CD14-positive monocyte (primary cell): ENCODE results near the gene FBXW7. TPM values are rescaled to one million over a fixed set of nuclear protein-coding genes. Genes with fewer than 3 reads are reported as not detected.

Experiments
- DNase-seq, 3 donors: peaks; one replicate each; pipeline ENCODE4 v3.0.0-alpha.2; 2011 to 2022
- H2AFZ ChIP-seq: 2 replicates; pipeline ENCODE4 v1.6.0; 2012; ENCODE audit warnings: mild to moderate bottlenecking, low read depth, low read length, inconsistent platforms; ENCODE audit not compliant: insufficient read depth, poor library complexity, severe bottlenecking
- H3K27ac ChIP-seq, 2 donors: 1 replicate in 1 of 2; 2 replicates in 1 of 2; pipeline ENCODE4 v1.5.1; 2012 to 2013; ENCODE audit warnings: low read length in 2 of 2, control low read depth in 1 of 2, inconsistent platforms in 1 of 2, low read depth in 1 of 2, mild to moderate bottlenecking in 1 of 2
- H3K27me3 ChIP-seq, 2 donors: one replicate each; pipeline versions ENCODE4 v1.6.0 to v1.6.1; 2011 to 2013; ENCODE audit warnings: low read length in 2 of 2; ENCODE audit not compliant: control insufficient read depth in 2 of 2, insufficient read depth in 2 of 2
- H3K36me3 ChIP-seq, 2 donors: replicated peaks in 1 of 2; 1 replicate in 1 of 2; 2 replicates in 1 of 2; pipeline versions ENCODE4 v1.5.1 to v1.6.1; 2012 to 2013; ENCODE audit warnings: low read length in 2 of 2, control low read depth in 1 of 2, inconsistent platforms in 1 of 2, mild to moderate bottlenecking in 1 of 2; ENCODE audit not compliant: insufficient read depth in 2 of 2, control insufficient read depth in 1 of 2
- H3K4me1 ChIP-seq, 2 donors: 1 replicate in 1 of 2; 2 replicates in 1 of 2; pipeline versions ENCODE4 v1.5.1 to v1.6.1; 2012 to 2013; ENCODE audit warnings: low read length in 2 of 2, control low read depth in 1 of 2, inconsistent platforms in 1 of 2, mild to moderate bottlenecking in 1 of 2, moderate library complexity in 1 of 2; ENCODE audit not compliant: insufficient read depth in 2 of 2, control insufficient read depth in 1 of 2
- H3K4me2 ChIP-seq: replicated peaks from 2 replicates; pipeline ENCODE3; 2012; ENCODE audit warnings: low read length, moderate library complexity, mild to moderate bottlenecking; ENCODE audit not compliant: poor library complexity, severe bottlenecking; ENCODE audit errors: extremely low read depth
- H3K4me3 ChIP-seq, 3 experiments: fragments of 200-600 bp in 1 of 3; sonication (generic) in 1 of 3; replicated peaks in 1 of 3; 1 replicate in 2 of 3; 2 replicates in 1 of 3; pipeline ENCODE4 v1.5.1; 2011 to 2013; ENCODE audit warnings: low read length in 3 of 3, mild to moderate bottlenecking in 3 of 3, control low read depth in 2 of 3, low read depth in 2 of 3, inconsistent platforms in 1 of 3, moderate library complexity in 1 of 3
- H3K79me2 ChIP-seq: 2 replicates; pipeline ENCODE4 v1.6.0; 2012; ENCODE audit warnings: mild to moderate bottlenecking, control low read depth, inconsistent platforms, low read length, moderate library complexity; ENCODE audit not compliant: insufficient read depth
- H3K9ac ChIP-seq: 2 replicates; pipeline ENCODE4 v1.6.0; 2017; ENCODE audit warnings: low read length, mild to moderate bottlenecking; ENCODE audit not compliant: insufficient read depth, poor library complexity, severe bottlenecking
- H3K9me3 ChIP-seq, 2 donors: replicated peaks in 1 of 2; 1 replicate in 1 of 2; 2 replicates in 1 of 2; pipeline versions ENCODE4 v1.5.1 to v1.6.1; 2012 to 2013; ENCODE audit warnings: low read length in 2 of 2, control low read depth in 1 of 2; ENCODE audit not compliant: control insufficient read depth in 1 of 2, insufficient read depth in 1 of 2
- H4K20me1 ChIP-seq: 2 replicates; pipeline ENCODE4 v1.6.0; 2012; ENCODE audit warnings: mild to moderate bottlenecking, low read length, control low read depth, moderate library complexity; ENCODE audit not compliant: insufficient read depth
- H3K27ac Mint-ChIP-seq, 7 donors: one replicate each; pipeline ENCODE4 v1.8.0; 2020; ENCODE audit warnings: mild to moderate bottlenecking in 7 of 7, mixed read lengths in 7 of 7, moderate library complexity in 6 of 7, inconsistent platforms in 2 of 7
- H3K27me3 Mint-ChIP-seq, 3 donors: one replicate each; pipeline ENCODE4 v1.8.0; 2021 to 2022; ENCODE audit warnings: low read depth in 3 of 3, mild to moderate bottlenecking in 3 of 3, mixed read lengths in 3 of 3, moderate library complexity in 3 of 3, inconsistent platforms in 1 of 3
- H3K36me3 Mint-ChIP-seq, 2 donors: one replicate each; pipeline ENCODE4 v1.8.0; 2020; ENCODE audit warnings: mixed read lengths in 2 of 2, inconsistent platforms in 1 of 2, mild to moderate bottlenecking in 1 of 2
- H3K4me1 Mint-ChIP-seq: one replicate; pipeline ENCODE4 v1.8.0; 2020; ENCODE audit warnings: mild to moderate bottlenecking, mixed read lengths
- H3K4me3 Mint-ChIP-seq, 2 donors: one replicate each; pipeline ENCODE4 v1.8.0; 2020; ENCODE audit warnings: mild to moderate bottlenecking in 2 of 2, mixed read lengths in 2 of 2, moderate library complexity in 1 of 2
- H3K9me3 Mint-ChIP-seq, 7 donors: one replicate each; pipeline ENCODE4 v1.8.0; 2020 to 2022; ENCODE audit warnings: mixed read lengths in 7 of 7, mild to moderate bottlenecking in 6 of 7, moderate library complexity in 6 of 7, inconsistent platforms in 2 of 7
- WGBS: methylation state at CpG from one replicate; pipeline ENCODE4 v1.1.5; 2013; ENCODE audit warnings: missing lambda C conversion rate; ENCODE audit not compliant: insufficient coverage; 5-methylcytosine and 5-hydroxymethylcytosine counted together
- intact Hi-C, 2 donors: fragments of 100-400 bp; cut with micrococcal nuclease; formaldehyde crosslinking; loops; one replicate each; pipeline versions ENCODE4 v1.15.0 to v1.15.1; 2023
- polyA plus RNA-seq, 3 donors: library from polyadenylated mRNA; depleted of rRNA in 1 of 3; unstranded in 2 of 3; stranded (reverse) in 1 of 3; fragments of 300-500 nt in 2 of 3; fragments of >200 nt in 1 of 3; fragmentation: Illumina TruSeq in 2 of 3; gene quantifications; 1 replicate in 2 of 3; 2 replicates in 1 of 3; pipeline ENCODE4 v1.2.3, GENCODE V29; 2012 to 2021
- TF ChIP-seq, protein P1 (sequence below): fragments of 200-600 bp; IDR thresholded peaks from one replicate; pipeline ENCODE4 v1.8.0; 2022; ENCODE audit warnings: antibody characterized with exemption, mild to moderate bottlenecking

The FBXW7 gene
- polyA plus RNA-seq, 3 donors, result 25.1 to 44.9 (median 35.6) TPM

DNA sequence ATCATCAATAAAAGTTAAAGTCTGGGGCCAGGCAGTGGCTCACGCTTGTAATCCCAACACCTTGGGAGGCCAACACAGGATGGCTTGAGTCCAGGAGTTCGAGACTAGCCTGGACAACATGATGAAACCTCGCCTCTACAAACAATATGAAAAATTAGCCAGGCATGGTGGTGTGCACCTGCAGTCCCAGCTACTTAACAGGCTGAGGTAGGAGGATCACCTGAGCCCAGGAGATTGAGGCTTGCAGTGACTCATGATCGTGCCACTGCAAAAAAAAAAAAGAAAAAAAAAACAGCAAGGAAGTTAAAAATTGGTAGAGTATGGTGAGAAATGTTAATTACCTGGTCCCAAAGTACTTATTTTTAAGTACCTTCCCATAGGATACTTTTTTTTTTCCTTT, 27.5 kb downstream of the FBXW7 start:
- intact Hi-C loops, result loop anchor here in 1 of 2 donors (10.0 kb wide), 1 partner anchor 136 kb away; no protein-coding TSS in a partner anchor
- no peak for DNase-seq
- Histone ChIP-seq H3K27ac (no peak overlapping the region), H4K20me1 (peaks cover 90% of the 10 kb centered on the region), H3K79me2 (peaks cover 96% of the 10 kb centered on the region), H3K4me3 (no peak overlapping the region), H2AFZ (no peak overlapping the region), H3K9me3 (no peaks in the 10 kb centered on the region), H3K9ac (no peak overlapping the region), H3K36me3 (peaks cover 8 to 25% of the 10 kb centered on the region in 2 donors), H3K4me2 (no peak overlapping the region), H3K27me3 (no peaks in the 10 kb centered on the region), H3K4me1 (peaks cover 12 to 24% of the 10 kb centered on the region in 2 donors)
- Mint-ChIP-seq H3K27me3 (no peaks in the 10 kb centered on the region), H3K27ac (peak overlapping the region in 1 of 7 donors; percentile 46), H3K4me3 (no peak overlapping the region), H3K9me3 (no peaks in the 10 kb centered on the region), H3K4me1 (peaks cover 26% of the 10 kb centered on the region), H3K36me3 (peaks cover 18 to 34% of the 10 kb centered on the region in 2 donors)
- WGBS, result 89% methylated on average over 1 of the region's 4 CpGs
- TF ChIP-seq, protein P1, sequence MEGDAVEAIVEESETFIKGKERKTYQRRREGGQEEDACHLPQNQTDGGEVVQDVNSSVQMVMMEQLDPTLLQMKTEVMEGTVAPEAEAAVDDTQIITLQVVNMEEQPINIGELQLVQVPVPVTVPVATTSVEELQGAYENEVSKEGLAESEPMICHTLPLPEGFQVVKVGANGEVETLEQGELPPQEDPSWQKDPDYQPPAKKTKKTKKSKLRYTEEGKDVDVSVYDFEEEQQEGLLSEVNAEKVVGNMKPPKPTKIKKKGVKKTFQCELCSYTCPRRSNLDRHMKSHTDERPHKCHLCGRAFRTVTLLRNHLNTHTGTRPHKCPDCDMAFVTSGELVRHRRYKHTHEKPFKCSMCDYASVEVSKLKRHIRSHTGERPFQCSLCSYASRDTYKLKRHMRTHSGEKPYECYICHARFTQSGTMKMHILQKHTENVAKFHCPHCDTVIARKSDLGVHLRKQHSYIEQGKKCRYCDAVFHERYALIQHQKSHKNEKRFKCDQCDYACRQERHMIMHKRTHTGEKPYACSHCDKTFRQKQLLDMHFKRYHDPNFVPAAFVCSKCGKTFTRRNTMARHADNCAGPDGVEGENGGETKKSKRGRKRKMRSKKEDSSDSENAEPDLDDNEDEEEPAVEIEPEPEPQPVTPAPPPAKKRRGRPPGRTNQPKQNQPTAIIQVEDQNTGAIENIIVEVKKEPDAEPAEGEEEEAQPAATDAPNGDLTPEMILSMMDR, result no peak

DNA sequence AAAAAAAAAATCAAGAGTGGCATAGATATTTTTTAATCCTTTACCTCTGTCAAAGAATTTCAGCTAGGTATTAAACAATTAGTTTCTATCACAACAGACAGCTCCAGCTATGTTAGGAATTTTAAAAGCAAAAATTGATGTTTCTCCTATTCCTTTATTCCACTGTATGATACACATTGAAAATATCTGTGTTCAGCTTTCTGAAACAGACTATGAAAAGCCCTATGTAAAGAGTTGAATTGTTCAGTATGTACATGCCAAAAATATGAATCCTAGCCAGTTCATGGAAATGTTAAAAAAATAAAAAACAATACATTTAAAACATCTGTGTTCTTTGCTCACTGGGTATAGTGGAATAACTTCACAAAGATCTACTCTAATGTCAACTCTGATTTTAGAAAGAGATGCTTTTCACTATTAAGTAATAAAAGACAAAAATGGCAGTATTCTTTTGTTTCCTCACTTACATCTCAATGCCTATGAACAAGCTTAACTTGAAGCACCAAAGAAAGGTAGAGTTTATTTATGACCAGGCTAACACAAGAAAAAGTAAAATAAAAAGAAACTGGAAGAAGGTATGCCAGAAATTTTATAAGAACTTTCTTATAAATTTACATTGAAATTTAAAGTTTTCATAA, 32.1 kb downstream of the FBXW7 start:
- no peaks in the 10 kb centered on the region for H3K27me3 Mint-ChIP-seq
- Histone ChIP-seq H2AFZ (no peak overlapping the region), H3K4me2 (no peak overlapping the region), H3K27ac (no peak overlapping the region), H3K4me3 (no peak overlapping the region), H3K36me3 (peaks cover 8 to 25% of the 10 kb centered on the region in 2 donors), H4K20me1 (peaks cover 64% of the 10 kb centered on the region), H3K4me1 (peaks cover 5 to 13% of the 10 kb centered on the region in 2 donors), H3K27me3 (no peaks in the 10 kb centered on the region), H3K9me3 (no peaks in the 10 kb centered on the region), H3K79me2 (peaks cover 86% of the 10 kb centered on the region), H3K9ac (no peak overlapping the region)
- TF ChIP-seq, protein P1, result no peak
- intact Hi-C loops, result loop anchor here (5.0 to 10.0 kb wide), 2 partner anchors 141 to 229 kb away; no protein-coding TSS in a partner anchor
- peaks cover 17 to 26% of the 10 kb centered on the region in 2 donors for H3K36me3 Mint-ChIP-seq
- no peaks in the 10 kb centered on the region for H3K9me3 Mint-ChIP-seq
- peak overlapping the region in 1 of 7 donors; percentile 21 for H3K27ac Mint-ChIP-seq
- no peak for DNase-seq
- H3K4me1 Mint-ChIP-seq, result peaks cover 22% of the 10 kb centered on the region
- no peak overlapping the region for H3K4me3 Mint-ChIP-seq
